HG02623 (cell line): Measurements from ENCODE around the gene NISCH.
A peak's percentile ranks its signal among the peaks of the same experiment; 100 is the strongest.
"Not testable (repeated sequence)": the region's sequence is repeated elsewhere in the genome, so short reads cannot be mapped to it uniquely, and the experiment has no call there.

Source experiments
- ATAC-seq: cut with Tn5 transposase; IDR thresholded peaks from one replicate; pipeline ENCODE4 v1.9.1; 2021; ENCODE audit warnings: moderate library complexity; ENCODE audit not compliant: unreplicated experiment

Gene NISCH

GRCh38 chr3:52525680-52526561 is 70.5 kb downstream of the NISCH start:
- no peak for ATAC-seq

DNA sequence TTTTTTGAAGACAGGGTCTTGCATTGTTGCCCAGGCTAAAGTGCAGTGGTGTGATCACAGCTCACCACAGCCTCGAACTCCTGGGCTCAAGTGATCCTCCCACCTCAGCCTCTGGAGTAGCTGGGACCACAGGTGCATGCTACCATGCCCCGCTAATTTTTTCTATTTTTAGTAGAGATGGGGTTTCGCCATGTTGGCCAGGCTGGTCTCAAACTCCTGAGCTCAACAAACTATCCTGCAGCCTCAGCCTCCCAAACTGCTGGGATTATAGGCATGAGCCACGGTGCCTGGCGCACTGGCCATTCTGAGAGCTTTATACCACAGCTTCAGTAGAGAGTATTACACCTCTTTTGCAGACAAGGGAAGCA is 71.3 kb downstream of the NISCH start:
- not testable (repeated sequence) for ATAC-seq

DNA sequence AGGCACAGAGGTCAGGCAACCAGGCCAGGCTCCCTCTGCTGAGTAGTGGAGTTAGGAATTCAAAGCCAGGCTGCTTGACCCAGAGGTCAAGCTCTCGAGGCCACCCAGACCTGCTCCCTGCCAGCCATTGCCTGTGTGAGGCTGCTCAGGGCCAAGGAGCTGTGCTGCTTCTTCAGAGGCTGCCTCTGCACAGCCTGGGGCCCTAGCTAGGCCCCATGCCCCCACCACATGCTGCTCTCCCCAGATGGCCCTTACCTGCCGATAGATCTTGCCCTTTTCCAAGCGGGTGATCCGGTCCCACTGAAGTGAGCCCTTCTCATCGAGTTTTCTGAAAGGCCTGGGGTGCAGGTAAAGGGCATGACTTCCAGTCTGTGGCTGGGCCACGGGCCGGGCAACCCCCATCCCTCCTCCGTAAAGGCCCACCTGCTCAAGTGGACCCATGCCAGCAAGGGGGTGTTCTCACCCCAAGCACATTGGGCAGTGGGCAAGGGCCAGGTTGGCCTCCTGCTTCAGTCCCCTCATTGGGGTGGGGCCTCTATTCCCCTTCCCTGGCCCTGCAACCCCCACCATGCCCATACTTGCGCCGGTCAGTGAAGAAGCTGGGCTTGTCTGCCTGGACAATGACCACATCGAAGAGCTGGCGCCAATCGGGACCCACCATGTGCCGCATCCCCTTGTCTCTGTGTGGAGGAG is 71.8 kb downstream of the NISCH start:
- no peak for ATAC-seq

DNA sequence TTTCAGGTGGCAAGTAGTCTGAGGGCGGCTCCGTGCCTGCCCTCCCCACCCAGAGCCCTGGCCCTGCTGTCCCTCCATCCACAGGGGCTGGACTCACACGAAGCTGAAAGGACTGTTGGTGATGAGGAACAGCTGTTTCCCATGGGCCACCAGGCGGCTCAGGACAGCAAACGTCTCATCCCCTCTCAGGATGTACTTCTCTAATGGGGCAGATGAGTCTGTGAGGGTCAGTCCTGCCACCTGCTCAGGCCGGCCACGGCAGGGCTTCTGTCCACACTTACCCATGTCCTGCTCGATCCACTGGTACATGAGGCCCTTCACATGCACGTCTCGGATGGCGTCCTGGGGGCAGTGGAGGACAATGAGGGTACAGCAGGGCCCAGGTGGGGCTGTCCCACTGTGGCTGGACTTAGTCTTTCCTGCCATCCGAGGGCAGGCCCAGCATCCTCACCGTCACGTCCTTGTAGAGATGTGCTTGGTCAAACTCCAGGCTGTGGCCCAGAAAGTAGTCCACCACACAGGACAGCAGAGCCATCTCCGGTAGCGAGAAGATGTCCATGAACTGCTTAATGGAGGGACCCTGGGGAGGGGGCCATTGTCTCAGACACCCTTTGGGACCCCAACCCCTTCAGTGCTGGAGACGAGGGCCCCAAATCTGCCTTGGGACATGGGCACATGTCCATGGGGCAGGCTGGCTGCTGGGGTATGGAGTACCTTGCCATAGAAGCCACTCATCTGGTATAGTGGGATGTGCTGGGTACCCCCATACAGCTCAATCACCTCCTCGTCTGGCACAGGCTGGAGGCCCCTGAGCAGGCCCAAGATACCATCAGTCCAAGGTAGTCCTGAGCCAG is 72.6 kb downstream of the NISCH start:
- ATAC-seq, result no peak

GRCh38 chr3:52528586-52529375 is 73.4 kb downstream of the NISCH start:
- no peak for ATAC-seq

DNA sequence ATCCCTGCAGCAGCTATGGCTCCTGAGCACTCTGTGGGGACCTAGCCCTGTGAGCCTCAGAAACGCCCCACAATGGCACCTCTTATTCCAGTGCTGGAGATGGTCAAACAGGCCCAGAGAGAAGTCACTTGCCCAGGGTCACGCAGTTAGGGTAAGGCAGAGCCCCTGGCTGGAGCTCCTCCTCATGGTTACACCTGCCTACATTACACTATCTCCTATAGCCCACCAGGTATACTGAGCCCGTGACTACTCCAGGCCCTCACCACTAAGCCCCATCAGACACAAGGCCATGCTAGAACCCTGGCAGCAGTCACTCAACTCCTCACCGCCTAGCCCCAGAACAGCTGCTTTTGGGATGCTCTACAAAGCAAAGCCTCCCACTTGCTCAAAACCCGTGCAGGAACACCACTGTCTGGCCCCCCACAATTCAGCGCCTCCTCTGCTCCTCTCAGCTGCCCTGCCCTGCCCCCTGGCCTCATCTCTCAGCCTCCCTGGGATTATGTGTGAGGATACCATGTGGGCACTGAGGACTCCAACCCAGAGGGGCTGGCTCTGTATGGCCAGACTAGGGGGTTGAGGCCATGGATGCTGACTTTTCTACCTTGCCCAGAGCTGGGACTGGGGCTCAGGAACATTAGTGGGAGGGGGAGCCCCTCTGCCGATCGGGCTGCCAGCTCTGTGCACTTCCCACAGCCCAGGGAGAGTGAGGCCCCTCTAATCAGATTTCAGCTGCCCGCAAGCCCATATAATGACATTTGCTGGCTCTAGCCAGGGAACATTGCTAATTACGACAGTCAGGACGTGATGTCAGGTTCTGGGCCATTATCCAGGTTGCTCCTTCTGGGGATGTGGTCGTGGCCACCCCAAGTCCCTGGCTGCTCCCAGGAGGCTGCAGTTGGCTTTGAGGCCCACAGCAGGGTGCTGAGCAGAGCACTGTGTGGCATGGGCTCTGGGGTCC is 74.3 kb downstream of the NISCH start:
- no peak for ATAC-seq

GRCh38 chr3:52530918-52531826 is 75.8 kb downstream of the NISCH start:
- no peak for ATAC-seq

DNA sequence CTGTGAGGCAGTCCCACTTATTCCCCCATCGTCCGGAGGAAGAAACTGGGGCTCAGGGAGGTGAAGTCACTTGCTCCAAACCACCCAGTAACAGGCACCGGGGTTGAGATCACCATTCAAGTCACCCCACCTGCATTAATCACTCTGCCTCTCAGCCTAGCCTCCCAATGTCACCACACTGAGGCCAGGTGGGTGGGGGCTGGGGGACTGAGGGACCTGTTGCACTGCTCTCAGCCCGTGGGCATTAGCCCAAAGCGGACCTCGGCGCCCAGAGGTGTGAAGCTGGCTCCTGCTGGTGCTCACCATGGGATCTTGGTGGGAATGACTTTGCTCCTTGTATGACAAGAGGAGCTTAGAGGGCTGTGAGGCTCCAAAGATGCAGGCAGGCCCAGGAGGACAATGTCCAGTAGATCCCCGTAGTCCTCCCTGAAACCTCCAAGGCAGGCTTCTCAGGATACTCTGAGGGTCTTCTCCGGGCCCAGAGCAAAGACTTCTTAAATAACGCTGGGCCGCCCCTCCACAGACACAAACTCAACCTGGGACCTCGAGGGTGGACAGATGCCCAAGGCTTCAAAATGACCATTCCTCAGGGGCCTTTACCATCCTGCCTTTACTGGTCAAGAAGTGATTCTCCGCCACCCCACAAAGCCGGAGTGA is 76.6 kb downstream of the NISCH start:
- ATAC-seq, result no peak

GRCh38 chr3:52532517-52532837 is 77.1 kb downstream of the NISCH start:
- ATAC-seq, result no peak

DNA sequence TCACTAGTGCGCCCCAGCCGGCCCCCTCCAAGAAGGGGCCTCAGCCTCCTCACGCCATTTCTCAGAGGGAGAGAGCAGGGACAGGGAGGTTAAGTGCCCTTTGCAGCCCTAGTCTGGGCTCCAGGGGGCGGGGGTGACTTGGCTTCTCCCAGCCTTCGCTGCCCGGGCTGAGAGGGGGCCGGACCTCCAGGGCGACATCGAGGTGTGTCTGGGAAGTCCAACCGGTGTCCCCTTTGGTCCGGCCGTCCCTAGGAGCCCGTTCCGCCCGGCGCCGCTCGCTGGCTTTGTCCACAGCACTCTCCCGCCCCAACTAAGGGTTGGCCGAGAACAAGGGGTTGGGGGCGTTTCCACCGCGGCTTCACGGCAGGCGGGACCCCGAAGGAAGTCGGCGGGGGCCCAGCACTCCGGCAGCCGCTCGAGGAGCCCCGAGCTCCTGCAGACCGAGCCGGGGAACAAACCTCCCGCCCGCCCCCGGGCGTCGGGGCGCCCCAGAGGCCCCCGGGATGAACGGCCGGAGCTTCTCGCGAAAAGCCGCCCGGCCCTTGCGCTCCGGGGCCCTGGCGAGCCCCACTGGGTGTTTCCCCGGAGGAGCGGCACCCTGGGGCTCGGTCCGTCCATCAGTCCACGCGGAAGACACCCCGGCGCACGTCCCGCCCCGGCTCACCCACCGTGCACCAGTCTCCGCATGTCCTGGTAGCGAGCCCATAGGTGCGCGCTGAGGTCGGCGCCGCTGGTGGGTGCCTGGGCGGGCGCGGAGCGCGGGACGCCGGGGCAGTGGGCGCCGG is 77.6 kb downstream of the NISCH start:
- ATAC-seq, result no peak

DNA sequence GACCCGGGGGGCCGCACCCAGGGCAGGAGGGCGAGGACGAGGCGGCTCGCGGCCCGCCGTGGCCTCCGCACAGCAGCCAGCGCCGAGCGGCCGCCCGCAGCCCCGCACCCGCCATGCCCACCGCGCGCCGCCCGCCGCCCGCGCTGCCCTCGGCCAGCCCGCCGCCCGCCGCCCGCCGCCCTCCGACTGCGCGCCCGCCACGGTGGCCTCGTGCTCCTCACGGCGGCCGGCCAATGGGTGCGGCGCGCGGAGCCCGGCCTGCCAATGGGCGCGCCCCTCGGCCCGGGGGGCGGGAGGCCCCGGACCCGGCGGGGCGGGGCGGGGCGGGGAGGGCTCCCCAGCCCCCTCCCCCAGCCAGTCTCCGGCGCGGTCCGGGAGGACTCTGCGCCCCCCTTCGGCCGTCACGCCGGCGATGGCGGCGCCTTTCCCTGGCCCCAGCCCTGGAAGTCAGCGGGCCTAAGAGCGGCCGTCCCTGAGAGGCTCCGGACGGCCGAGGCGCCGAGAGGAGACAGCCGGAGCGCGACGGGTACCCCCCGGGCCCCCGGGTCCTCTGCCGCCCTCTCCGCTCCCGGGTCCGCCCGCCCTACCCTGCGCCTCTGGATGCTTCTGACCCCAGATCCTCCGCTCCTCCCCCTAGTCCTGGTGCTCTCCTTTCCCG is 78.3 kb downstream of the NISCH start, which contains the start of gene NT5DC2:
Gene NT5DC2 (minus strand): TSS at position 235 of the 658 bp plus-strand sequence. CDS start 120 bp downstream, at position 115.
- peak; percentile 35 for ATAC-seq

GRCh38 chr3:52534281-52535183 is 79.1 kb downstream of the NISCH start:
- no peak for ATAC-seq

- ATAC-seq, result no peak
Observed at GRCh38 chr3:52535411-52536111, 80.2 kb downstream of the NISCH start.

GRCh38 chr3:52536112-52536368 is 80.6 kb downstream of the NISCH start:
- ATAC-seq, result no peak
